ENCODE measurements around the gene CXCL10. TPM values are rescaled to one million over a fixed set of nuclear protein-coding genes. Genes with fewer than 3 reads are reported as not detected.

The CXCL10 gene
- total and polyA plus RNA-seq, 9 of the 15 experiments (the other 6 are each of a cell fraction or from before 2014, with no cell fraction given): 0.06 to 0.18 (median 0.08) TPM; not detected in 6

GRCh38 chr4:76035141-76035540, 11.8 kb upstream of the CXCL10 start:
- in situ Hi-C loops (cut with MboI): no loop called here
- no TSS peak for BruUV-seq (replicated peaks)
- Histone ChIP-seq H3K36me3 (ENCODE audit: control insufficient read depth, insufficient read depth, low read length) (no peaks in the 10 kb centered on the region), H3K4me3 (no peak overlapping the region), H3K9me1 (ENCODE audit: control insufficient read depth, insufficient read depth, low read length) (no peaks in the 10 kb centered on the region), H3K9ac (ENCODE audit: insufficient read depth in 1 of 2, low read depth in 2 of 2, low read length in 2 of 2) (no peak overlapping the region), H3K79me2 (ENCODE audit: control insufficient read depth, insufficient read depth, low read length) (no peaks in the 10 kb centered on the region), H3K4me2 (ENCODE audit: insufficient read depth, low read length) (no peak overlapping the region), H3K4me1 (replicated peaks in 1 of 2; ENCODE audit: control insufficient read depth in 2 of 2, insufficient read depth in 2 of 2, low read length in 2 of 2) (peaks cover 0 to 6% of the 10 kb centered on the region in 2 experiments; a peak in 2 of 5 replicates), H3K27me3 (ENCODE audit: control insufficient read depth in 2 of 2, insufficient read depth in 2 of 2, low read length in 2 of 2) (no peaks in the 10 kb centered on the region; a peak in 2 of 5 replicates), H3K9me3 (replicated peaks; ENCODE audit: control insufficient read depth, insufficient read depth, low read depth, low read length) (no peaks in the 10 kb centered on the region), H4K20me1 (replicated peaks; ENCODE audit: control insufficient read depth, insufficient read depth, low read length) (no peaks in the 10 kb centered on the region), H3K27ac (ENCODE audit: extremely low read depth, low read depth, low read length) (no peak overlapping the region), H2AFZ (ENCODE audit: low read depth, low read length) (no peak overlapping the region)
- WGBS (ENCODE audit: insufficient coverage, low coverage, missing lambda C conversion rate): 4% methylated on average over 3 of the region's 3 CpGs
- intact Hi-C loops (cut with micrococcal nuclease): no loop called here
- CTCF ChIA-PET (ENCODE audit: low intra/inter-chr PET ratio): no interaction called here
- ATAC-seq: peak; percentile 44; the same call in 2 of the 3 replicates
- POLR2A ChIA-PET: no interaction called here
- no peak for FAIRE-seq
- no peak for TF ChIP-seq ZNF407 (IDR thresholded peaks at IDR 0.05; ENCODE audit: low read depth)
- TF ChIP-seq CEBPB (tag; IDR thresholded peaks at IDR 0.05): peak; percentile 22; the same call in 1 of the 2 replicates
- TF ChIP-seq RBM22 (IDR thresholded peaks at IDR 0.05; ENCODE audit: low read depth, low read length, poor library complexity, severe bottlenecking): no peak
- no peak for TF ChIP-seq CEBPG (CRISPR knock-in tag; IDR thresholded peaks at IDR 0.05)
- 0 out of 4 replicates have a peak, but pooled peaks of 1 of the 2 experiments have one; percentile 16 for TF ChIP-seq CEBPG (tag; conservative IDR thresholded peaks at IDR 0.05 in 1 of 2, IDR thresholded peaks at IDR 0.05 in 1 of 2)
- TF ChIP-seq HMGXB4 (CRISPR knock-in tag; IDR thresholded peaks at IDR 0.05): no peak
- TF ChIP-seq SNRNP70 (optimal IDR thresholded peaks at IDR 0.05; ENCODE audit: low read depth, low read length): no peak
- TF ChIP-seq ZNF77 (CRISPR knock-in tag; IDR thresholded peaks at IDR 0.05): no peak
- DNase-seq (ENCODE audit: extremely low read depth in 1 of 4, low spot score in 3 of 4): no peak

All from K562 (cell line).